ENCODE measurements around the gene NCK1. TPM values are rescaled to one million over a fixed set of nuclear protein-coding genes. Genes with fewer than 3 reads are reported as not detected.
A peak's percentile ranks its signal among the peaks of the same experiment; 100 is the strongest.

Gene NCK1
- total and polyA plus RNA-seq, 9 of the 15 experiments (the other 6 are each of a cell fraction or from before 2014, with no cell fraction given): 17.3 to 30.5 (median 25.0) TPM

- TF ChIP-seq, protein P1, sequence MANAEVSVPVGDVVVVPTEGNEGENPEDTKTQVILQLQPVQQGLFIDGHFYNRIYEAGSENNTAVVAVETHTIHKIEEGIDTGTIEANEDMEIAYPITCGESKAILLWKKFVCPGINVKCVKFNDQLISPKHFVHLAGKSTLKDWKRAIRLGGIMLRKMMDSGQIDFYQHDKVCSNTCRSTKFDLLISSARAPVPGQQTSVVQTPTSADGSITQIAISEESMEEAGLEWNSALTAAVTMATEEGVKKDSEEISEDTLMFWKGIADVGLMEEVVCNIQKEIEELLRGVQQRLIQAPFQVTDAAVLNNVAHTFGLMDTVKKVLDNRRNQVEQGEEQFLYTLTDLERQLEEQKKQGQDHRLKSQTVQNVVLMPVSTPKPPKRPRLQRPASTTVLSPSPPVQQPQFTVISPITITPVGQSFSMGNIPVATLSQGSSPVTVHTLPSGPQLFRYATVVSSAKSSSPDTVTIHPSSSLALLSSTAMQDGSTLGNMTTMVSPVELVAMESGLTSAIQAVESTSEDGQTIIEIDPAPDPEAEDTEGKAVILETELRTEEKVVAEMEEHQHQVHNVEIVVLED (CRISPR knock-in tag; IDR thresholded peaks at IDR 0.05): no peak
- TF ChIP-seq ZC3H4 (CRISPR knock-in tag; IDR thresholded peaks at IDR 0.05; ENCODE audit: borderline replicate concordance): no peak
These were observed 90.3 kb downstream of the NCK1 start (continued) for GRCh38 chr3:136952292-136952691.

DNA sequence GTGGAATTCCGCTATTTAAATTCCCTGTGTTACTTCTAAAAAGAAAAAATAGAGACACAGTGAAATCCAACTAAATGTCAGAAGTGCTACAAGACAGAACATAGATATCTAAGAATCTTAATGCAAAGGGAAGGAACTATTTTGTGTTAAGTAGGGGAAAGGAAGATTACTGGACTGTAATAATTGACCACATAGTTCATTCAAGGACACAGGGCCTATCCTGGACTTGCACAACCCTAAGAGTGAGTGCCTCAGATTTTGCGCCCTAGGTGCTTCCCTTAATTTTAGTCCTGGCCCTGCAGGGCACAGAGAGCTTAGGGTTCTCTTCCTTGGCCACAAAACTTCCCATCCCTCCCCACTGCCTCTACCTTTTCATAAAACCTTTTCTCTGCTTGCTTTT is 92.2 kb downstream of the NCK1 start:
- intact Hi-C loops (cut with micrococcal nuclease) (no loop called here), in situ Hi-C loops (cut with MboI) (no loop called here)
- Histone ChIP-seq H2AFZ (ENCODE audit: low read depth, low read length) (no peak overlapping the region), H3K4me2 (ENCODE audit: insufficient read depth, low read length) (no peak overlapping the region), H3K4me3 (no peak overlapping the region), H3K9me1 (ENCODE audit: control insufficient read depth, insufficient read depth, low read length) (no peaks in the 10 kb centered on the region), H4K20me1 (replicated peaks; ENCODE audit: control insufficient read depth, insufficient read depth, low read length) (no peaks in the 10 kb centered on the region), H3K27ac (ENCODE audit: extremely low read depth, low read depth, low read length) (no peak overlapping the region), H3K36me3 (ENCODE audit: control insufficient read depth, insufficient read depth, low read length) (no peaks in the 10 kb centered on the region), H3K27me3 (ENCODE audit: control insufficient read depth in 2 of 2, insufficient read depth in 2 of 2, low read length in 2 of 2) (no peaks in the 10 kb centered on the region), H3K9me3 (replicated peaks; ENCODE audit: control insufficient read depth, insufficient read depth, low read depth, low read length) (no peaks in the 10 kb centered on the region), H3K79me2 (ENCODE audit: control insufficient read depth, insufficient read depth, low read length) (no peaks in the 10 kb centered on the region), H3K4me1 (replicated peaks in 1 of 2; ENCODE audit: control insufficient read depth in 2 of 2, insufficient read depth in 2 of 2, low read length in 2 of 2) (peaks cover 0 to 17% of the 10 kb centered on the region in 2 experiments; a peak in 3 of 5 replicates), H3K9ac (ENCODE audit: insufficient read depth in 1 of 2, low read depth in 2 of 2, low read length in 2 of 2) (no peak overlapping the region)
- ChIA-PET CTCF (ENCODE audit: low intra/inter-chr PET ratio) (no interaction called here), POLR2A (no interaction called here)
- TF ChIP-seq CREB3 (tag; conservative IDR thresholded peaks at IDR 0.05; ENCODE audit: low read depth) (no peak), ZNF140 (CRISPR knock-in tag; IDR thresholded peaks at IDR 0.05) (no peak), PHF8 (IDR thresholded peaks at IDR 0.05; ENCODE audit: borderline replicate concordance, low read length) (no peak), HDAC8 (tag; IDR thresholded peaks at IDR 0.05) (no peak), ESRRA (IDR thresholded peaks at IDR 0.05; ENCODE audit: borderline replicate concordance, low read depth) (0 out of 2 replicates have a peak, but pooled peaks have one; percentile 18)
- ATAC-seq (no peak), DNase-seq (ENCODE audit: extremely low read depth in 1 of 4, low spot score in 3 of 4) (no peak), FAIRE-seq (no peak)
- BruUV-seq (replicated peaks): no TSS peak
- 100% methylated on average over 2 of the region's 2 CpGs for WGBS (ENCODE audit: insufficient coverage, low coverage, missing lambda C conversion rate)
